RWPE2 (cell line): Measurements from ENCODE around the gene SNIP1.
A peak's percentile ranks its signal among the peaks of the same experiment; 100 is the strongest.

Experiments
- ATAC-seq: fragments of 200-7000 bp; cut with Tn5 transposase; 3 replicates; pipeline ENCODE4 v1.9.1; 2021; ENCODE audit warnings: low read depth
- DNase-seq: peaks from one replicate; pipeline ENCODE4 v3.0.0-alpha.2; 2020; ENCODE audit warnings: low spot score
- H3K27ac ChIP-seq: fragments of 450-650 bp; 2 replicates; pipeline ENCODE4 v1.5.1; 2017; ENCODE audit warnings: mild to moderate bottlenecking; ENCODE audit not compliant: poor library complexity, severe bottlenecking
- H3K27me3 ChIP-seq: fragments of 250-450 bp; sonication (Bioruptor Pico); 2 replicates; pipeline ENCODE4 v1.5.1; 2021; ENCODE audit warnings: mild to moderate bottlenecking, moderate library complexity; ENCODE audit not compliant: insufficient read depth, poor library complexity, severe bottlenecking
- H3K36me3 ChIP-seq: fragments of 250-450 bp; sonication (Bioruptor Pico); 2 replicates; pipeline ENCODE4 v1.5.1; 2020; ENCODE audit warnings: low read depth, mild to moderate bottlenecking, moderate library complexity
- H3K4me1 ChIP-seq: fragments of 250-450 bp; sonication (Bioruptor Pico); 2 replicates; pipeline ENCODE4 v1.5.1; 2021; ENCODE audit warnings: mild to moderate bottlenecking, moderate library complexity; ENCODE audit not compliant: insufficient read depth, poor library complexity, severe bottlenecking
- H3K4me3 ChIP-seq: fragments of 250-450 bp; sonication (Bioruptor Pico); 2 replicates; pipeline ENCODE4 v1.5.1; 2021; ENCODE audit warnings: mild to moderate bottlenecking, moderate library complexity; ENCODE audit not compliant: severe bottlenecking
- H3K9me3 ChIP-seq: fragments of 250-450 bp; sonication (Bioruptor Pico); 2 replicates; pipeline ENCODE4 v1.5.1; 2021; ENCODE audit warnings: mild to moderate bottlenecking, moderate library complexity; ENCODE audit not compliant: severe bottlenecking
- CTCF ChIP-seq: fragments of 450-650 bp; IDR thresholded peaks from one replicate; pipeline ENCODE4 v1.5.1; 2017; ENCODE audit warnings: mild to moderate bottlenecking, moderate library complexity; ENCODE audit not compliant: poor library complexity, severe bottlenecking

SNIP1 gene

GRCh38 chr1:37575692-37576091 is 21.6 kb upstream of the SNIP1 start:
- H3K9me3 ChIP-seq: no peaks in the 10 kb centered on the region
- H3K27ac ChIP-seq: peak overlapping the region; percentile 71
- DNase-seq (no peak), ATAC-seq (no peak)
- no peak overlapping the region for H3K4me3 ChIP-seq
- peaks cover 89% of the 10 kb centered on the region for H3K36me3 ChIP-seq
- peaks cover 22% of the 10 kb centered on the region for H3K4me1 ChIP-seq
- H3K27me3 ChIP-seq: no peaks in the 10 kb centered on the region
- no peak for TF ChIP-seq CTCF

- peaks cover 22% of the 10 kb centered on the region for H3K4me1 ChIP-seq
- no peak for TF ChIP-seq CTCF
- no peaks in the 10 kb centered on the region for H3K27me3 ChIP-seq
- ATAC-seq (no peak), DNase-seq (no peak)
- no peak overlapping the region for H3K4me3 ChIP-seq
- H3K9me3 ChIP-seq: no peaks in the 10 kb centered on the region
- H3K36me3 ChIP-seq: peaks cover 90% of the 10 kb centered on the region
- H3K27ac ChIP-seq: peak overlapping the region; percentile 71
These were observed 20.9 kb upstream of the SNIP1 start for GRCh38 chr1:37574834-37575480.

GRCh38 chr1:37570528-37571334 is 16.6 kb upstream of the SNIP1 start:
- Histone ChIP-seq H3K4me3 (no peak overlapping the region), H3K36me3 (peaks cover 99% of the 10 kb centered on the region), H3K27ac (no peak overlapping the region), H3K27me3 (no peaks in the 10 kb centered on the region), H3K4me1 (peaks cover 10% of the 10 kb centered on the region), H3K9me3 (no peaks in the 10 kb centered on the region)
- DNase-seq (no peak), ATAC-seq (no peak)
- TF ChIP-seq CTCF: no peak

GRCh38 chr1:37567023-37567422 is 12.9 kb upstream of the SNIP1 start:
- ATAC-seq (no peak), DNase-seq (no peak)
- Histone ChIP-seq H3K4me1 (peaks cover 7% of the 10 kb centered on the region), H3K9me3 (no peaks in the 10 kb centered on the region), H3K27me3 (no peaks in the 10 kb centered on the region), H3K36me3 (peaks cover 78% of the 10 kb centered on the region), H3K4me3 (no peak overlapping the region), H3K27ac (no peak overlapping the region)
- no peak for TF ChIP-seq CTCF

- TF ChIP-seq CTCF: no peak
- H3K4me1 ChIP-seq: peaks cover 7% of the 10 kb centered on the region
- H3K27ac ChIP-seq: no peak overlapping the region
- ATAC-seq (no peak), DNase-seq (no peak)
- H3K36me3 ChIP-seq: peaks cover 57% of the 10 kb centered on the region
- no peak overlapping the region for H3K4me3 ChIP-seq
- H3K27me3 ChIP-seq: no peaks in the 10 kb centered on the region
- no peaks in the 10 kb centered on the region for H3K9me3 ChIP-seq
These were observed 10.8 kb upstream of the SNIP1 start for GRCh38 chr1:37564892-37565291.
